GM12878 (cell line): ENCODE results near the gene AIMP2. TPM values are rescaled to one million over a fixed set of nuclear protein-coding genes. Genes with fewer than 3 reads are reported as not detected.

Experiments used
- DPF2 ChIP-seq: fragments of 450-650 bp; IDR thresholded peaks from 2 replicates; pipeline ENCODE4 v1.6.1; 2017; ENCODE audit warnings: mild to moderate bottlenecking
- ETV6 ChIP-seq, 2 experiments: fragments of 450-650 bp in 1 of 2; IDR thresholded peaks in 1 of 2; conservative IDR thresholded peaks in 1 of 2; 2 replicates each; pipeline ENCODE4 v1.6.1; 2014; ENCODE audit warnings: antibody characterized with exemption in 1 of 2, borderline replicate concordance in 1 of 2, low read depth in 1 of 2, mild to moderate bottlenecking in 1 of 2, moderate library complexity in 1 of 2
- FOXM1 ChIP-seq: IDR thresholded peaks from 2 replicates; pipeline ENCODE4 v1.6.1; 2012; ENCODE audit warnings: low read depth, mild to moderate bottlenecking, inconsistent platforms, low read length, moderate library complexity
- SMAD1 ChIP-seq: fragments of 450-650 bp; IDR thresholded peaks from 2 replicates; pipeline ENCODE4 v1.6.1; 2018; ENCODE audit warnings: mild to moderate bottlenecking, low read depth; ENCODE audit not compliant: partially characterized antibody
- TCF7 ChIP-seq: IDR thresholded peaks from 2 replicates; pipeline ENCODE4 v1.6.1; 2014; ENCODE audit warnings: antibody characterized with exemption, borderline replicate concordance
- polyA plus RNA-seq, 11 experiments: library from polyadenylated mRNA; depleted of rRNA in 4 of 11; unstranded in 6 of 11; stranded (reverse) in 5 of 11; fragments of >200 nt; fragmentation: Nextera tagmentation in 4 of 11; fragmentation: Illumina TruSeq in 1 of 11; extraction: Ambion mirVana in 4 of 11; extraction: Trizol in 1 of 11; gene quantifications; 1 replicate in 1 of 11; 2 replicates in 10 of 11; pipeline versions ENCODE4 v1.2.1 to v1.2.3, GENCODE V29; 2011 to 2016; ENCODE audit warnings: inconsistent platforms in 2 of 11, missing spikeins in 2 of 11, low read depth in 1 of 11
- total RNA-seq, 4 experiments: library from RNA; depleted of rRNA in 3 of 4; stranded (reverse); fragments of >200 nt in 3 of 4; fragmentation: Illumina TruSeq in 1 of 4; extraction: Trizol in 1 of 4; gene quantifications; 2 replicates each; pipeline versions ENCODE4 v1.2.1 to v1.2.3, GENCODE V29; 2013 to 2021
- TF ChIP-seq, protein P1 (sequence below): IDR thresholded peaks from 2 replicates; pipeline ENCODE4 v1.6.1; 2011; ENCODE audit warnings: low read depth, mild to moderate bottlenecking, low read length, moderate library complexity, borderline replicate concordance; ENCODE audit errors: extremely low read depth
- TF ChIP-seq, protein P2 (sequence below): fragments of 450-650 bp; formaldehyde crosslinking; IDR thresholded peaks from 2 replicates; pipeline ENCODE4 v1.4.0; 2020; ENCODE audit warnings: mild to moderate bottlenecking, moderate library complexity
- TF ChIP-seq, protein P3 (sequence below): fragments of 450-650 bp; IDR thresholded peaks from 2 replicates; pipeline ENCODE4 v1.6.1; 2017; ENCODE audit warnings: mild to moderate bottlenecking
- TF ChIP-seq, protein P4 (sequence below): IDR thresholded peaks from 2 replicates; pipeline ENCODE4 v1.6.1; 2012; ENCODE audit warnings: low read length, inconsistent platforms
- TF ChIP-seq, protein P5 (sequence below): IDR thresholded peaks from 2 replicates; pipeline ENCODE4 v1.6.1; 2012; ENCODE audit warnings: improper control_type of control experiment, low read depth, low read length; ENCODE audit not compliant: insufficient replicate concordance
- TF ChIP-seq, protein P6 (sequence below): fragments of 450-650 bp; IDR thresholded peaks from 2 replicates; pipeline ENCODE4 v1.6.1; 2017; ENCODE audit warnings: mild to moderate bottlenecking, low read depth, inconsistent platforms; ENCODE audit not compliant: poor library complexity, severe bottlenecking

The AIMP2 gene
- total and polyA plus RNA-seq, 10 of the 15 experiments (the other 5 are each of a cell fraction or from before 2014, with no cell fraction given) = 46.7 to 130 (median 70.5) TPM

DNA sequence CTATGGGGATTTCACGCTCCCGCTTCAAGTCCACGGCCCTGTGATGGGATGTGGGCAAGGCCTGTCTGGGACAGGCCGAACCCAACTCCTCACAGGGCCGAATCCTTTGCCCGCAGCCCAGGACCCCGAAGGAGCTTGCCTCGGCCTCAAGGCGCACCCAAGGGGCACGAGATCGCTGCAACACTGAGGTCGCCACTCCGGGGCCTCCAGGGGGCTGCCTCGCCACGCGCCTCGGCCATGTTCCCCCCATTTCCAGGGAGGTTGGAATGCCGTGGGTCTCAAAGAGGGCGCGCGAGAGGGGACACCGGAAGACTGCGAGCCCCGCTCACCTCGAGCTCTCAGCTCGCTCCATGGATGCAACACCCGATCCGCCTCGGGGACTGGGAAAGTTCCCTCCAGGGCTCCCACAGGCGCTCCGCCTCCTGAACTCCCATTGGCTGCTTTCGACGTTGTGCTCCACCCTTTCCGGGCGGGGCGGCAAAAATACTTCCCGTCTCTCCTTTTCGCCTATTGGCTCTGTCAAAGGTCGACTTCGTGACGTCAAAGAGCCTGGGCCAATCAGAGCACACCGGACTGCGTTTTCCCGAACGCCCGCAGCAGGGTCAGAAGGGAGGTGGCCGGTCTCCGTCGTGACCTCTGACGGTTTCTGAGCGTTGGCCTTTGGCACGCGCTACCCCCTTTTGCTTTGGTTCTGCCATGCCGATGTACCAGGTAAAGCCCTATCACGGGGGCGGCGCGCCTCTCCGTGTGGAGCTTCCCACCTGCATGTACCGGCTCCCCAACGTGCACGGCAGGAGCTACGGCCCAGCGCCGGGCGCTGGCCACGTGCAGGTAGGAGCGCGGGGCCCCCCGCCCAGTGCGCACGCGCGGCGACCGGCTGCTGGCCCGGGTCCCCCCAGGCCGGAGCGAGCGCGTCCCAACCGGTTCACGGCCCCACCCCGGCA is at the start of gene AIMP2, which contains the start of gene PMS2 (continued):
- TF ChIP-seq FOXM1 (no peak), DPF2 (peak; percentile 59), ETV6 (conservative IDR thresholded peaks at IDR 0.05 in 1 of 2, IDR thresholded peaks at IDR 0.05 in 1 of 2; ENCODE audit: borderline replicate concordance in 1 of 2, low read depth in 1 of 2) (no peak), TCF7 (no peak), SMAD1 (no peak)
- TF ChIP-seq, protein P1, sequence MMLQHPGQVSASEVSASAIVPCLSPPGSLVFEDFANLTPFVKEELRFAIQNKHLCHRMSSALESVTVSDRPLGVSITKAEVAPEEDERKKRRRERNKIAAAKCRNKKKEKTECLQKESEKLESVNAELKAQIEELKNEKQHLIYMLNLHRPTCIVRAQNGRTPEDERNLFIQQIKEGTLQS = peak; percentile 38; the same call in 1 of the 2 replicates
- TF ChIP-seq, protein P2, sequence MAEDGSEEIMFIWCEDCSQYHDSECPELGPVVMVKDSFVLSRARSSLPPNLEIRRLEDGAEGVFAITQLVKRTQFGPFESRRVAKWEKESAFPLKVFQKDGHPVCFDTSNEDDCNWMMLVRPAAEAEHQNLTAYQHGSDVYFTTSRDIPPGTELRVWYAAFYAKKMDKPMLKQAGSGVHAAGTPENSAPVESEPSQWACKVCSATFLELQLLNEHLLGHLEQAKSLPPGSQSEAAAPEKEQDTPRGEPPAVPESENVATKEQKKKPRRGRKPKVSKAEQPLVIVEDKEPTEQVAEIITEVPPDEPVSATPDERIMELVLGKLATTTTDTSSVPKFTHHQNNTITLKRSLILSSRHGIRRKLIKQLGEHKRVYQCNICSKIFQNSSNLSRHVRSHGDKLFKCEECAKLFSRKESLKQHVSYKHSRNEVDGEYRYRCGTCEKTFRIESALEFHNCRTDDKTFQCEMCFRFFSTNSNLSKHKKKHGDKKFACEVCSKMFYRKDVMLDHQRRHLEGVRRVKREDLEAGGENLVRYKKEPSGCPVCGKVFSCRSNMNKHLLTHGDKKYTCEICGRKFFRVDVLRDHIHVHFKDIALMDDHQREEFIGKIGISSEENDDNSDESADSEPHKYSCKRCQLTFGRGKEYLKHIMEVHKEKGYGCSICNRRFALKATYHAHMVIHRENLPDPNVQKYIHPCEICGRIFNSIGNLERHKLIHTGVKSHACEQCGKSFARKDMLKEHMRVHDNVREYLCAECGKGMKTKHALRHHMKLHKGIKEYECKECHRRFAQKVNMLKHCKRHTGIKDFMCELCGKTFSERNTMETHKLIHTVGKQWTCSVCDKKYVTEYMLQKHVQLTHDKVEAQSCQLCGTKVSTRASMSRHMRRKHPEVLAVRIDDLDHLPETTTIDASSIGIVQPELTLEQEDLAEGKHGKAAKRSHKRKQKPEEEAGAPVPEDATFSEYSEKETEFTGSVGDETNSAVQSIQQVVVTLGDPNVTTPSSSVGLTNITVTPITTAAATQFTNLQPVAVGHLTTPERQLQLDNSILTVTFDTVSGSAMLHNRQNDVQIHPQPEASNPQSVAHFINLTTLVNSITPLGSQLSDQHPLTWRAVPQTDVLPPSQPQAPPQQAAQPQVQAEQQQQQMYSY (CRISPR knock-in tag) = no peak
- TF ChIP-seq, protein P3, sequence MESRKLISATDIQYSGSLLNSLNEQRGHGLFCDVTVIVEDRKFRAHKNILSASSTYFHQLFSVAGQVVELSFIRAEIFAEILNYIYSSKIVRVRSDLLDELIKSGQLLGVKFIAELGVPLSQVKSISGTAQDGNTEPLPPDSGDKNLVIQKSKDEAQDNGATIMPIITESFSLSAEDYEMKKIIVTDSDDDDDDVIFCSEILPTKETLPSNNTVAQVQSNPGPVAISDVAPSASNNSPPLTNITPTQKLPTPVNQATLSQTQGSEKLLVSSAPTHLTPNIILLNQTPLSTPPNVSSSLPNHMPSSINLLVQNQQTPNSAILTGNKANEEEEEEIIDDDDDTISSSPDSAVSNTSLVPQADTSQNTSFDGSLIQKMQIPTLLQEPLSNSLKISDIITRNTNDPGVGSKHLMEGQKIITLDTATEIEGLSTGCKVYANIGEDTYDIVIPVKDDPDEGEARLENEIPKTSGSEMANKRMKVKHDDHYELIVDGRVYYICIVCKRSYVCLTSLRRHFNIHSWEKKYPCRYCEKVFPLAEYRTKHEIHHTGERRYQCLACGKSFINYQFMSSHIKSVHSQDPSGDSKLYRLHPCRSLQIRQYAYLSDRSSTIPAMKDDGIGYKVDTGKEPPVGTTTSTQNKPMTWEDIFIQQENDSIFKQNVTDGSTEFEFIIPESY = no peak
- TF ChIP-seq, protein P4, sequence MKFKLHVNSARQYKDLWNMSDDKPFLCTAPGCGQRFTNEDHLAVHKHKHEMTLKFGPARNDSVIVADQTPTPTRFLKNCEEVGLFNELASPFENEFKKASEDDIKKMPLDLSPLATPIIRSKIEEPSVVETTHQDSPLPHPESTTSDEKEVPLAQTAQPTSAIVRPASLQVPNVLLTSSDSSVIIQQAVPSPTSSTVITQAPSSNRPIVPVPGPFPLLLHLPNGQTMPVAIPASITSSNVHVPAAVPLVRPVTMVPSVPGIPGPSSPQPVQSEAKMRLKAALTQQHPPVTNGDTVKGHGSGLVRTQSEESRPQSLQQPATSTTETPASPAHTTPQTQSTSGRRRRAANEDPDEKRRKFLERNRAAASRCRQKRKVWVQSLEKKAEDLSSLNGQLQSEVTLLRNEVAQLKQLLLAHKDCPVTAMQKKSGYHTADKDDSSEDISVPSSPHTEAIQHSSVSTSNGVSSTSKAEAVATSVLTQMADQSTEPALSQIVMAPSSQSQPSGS = no peak
- TF ChIP-seq, protein P5, sequence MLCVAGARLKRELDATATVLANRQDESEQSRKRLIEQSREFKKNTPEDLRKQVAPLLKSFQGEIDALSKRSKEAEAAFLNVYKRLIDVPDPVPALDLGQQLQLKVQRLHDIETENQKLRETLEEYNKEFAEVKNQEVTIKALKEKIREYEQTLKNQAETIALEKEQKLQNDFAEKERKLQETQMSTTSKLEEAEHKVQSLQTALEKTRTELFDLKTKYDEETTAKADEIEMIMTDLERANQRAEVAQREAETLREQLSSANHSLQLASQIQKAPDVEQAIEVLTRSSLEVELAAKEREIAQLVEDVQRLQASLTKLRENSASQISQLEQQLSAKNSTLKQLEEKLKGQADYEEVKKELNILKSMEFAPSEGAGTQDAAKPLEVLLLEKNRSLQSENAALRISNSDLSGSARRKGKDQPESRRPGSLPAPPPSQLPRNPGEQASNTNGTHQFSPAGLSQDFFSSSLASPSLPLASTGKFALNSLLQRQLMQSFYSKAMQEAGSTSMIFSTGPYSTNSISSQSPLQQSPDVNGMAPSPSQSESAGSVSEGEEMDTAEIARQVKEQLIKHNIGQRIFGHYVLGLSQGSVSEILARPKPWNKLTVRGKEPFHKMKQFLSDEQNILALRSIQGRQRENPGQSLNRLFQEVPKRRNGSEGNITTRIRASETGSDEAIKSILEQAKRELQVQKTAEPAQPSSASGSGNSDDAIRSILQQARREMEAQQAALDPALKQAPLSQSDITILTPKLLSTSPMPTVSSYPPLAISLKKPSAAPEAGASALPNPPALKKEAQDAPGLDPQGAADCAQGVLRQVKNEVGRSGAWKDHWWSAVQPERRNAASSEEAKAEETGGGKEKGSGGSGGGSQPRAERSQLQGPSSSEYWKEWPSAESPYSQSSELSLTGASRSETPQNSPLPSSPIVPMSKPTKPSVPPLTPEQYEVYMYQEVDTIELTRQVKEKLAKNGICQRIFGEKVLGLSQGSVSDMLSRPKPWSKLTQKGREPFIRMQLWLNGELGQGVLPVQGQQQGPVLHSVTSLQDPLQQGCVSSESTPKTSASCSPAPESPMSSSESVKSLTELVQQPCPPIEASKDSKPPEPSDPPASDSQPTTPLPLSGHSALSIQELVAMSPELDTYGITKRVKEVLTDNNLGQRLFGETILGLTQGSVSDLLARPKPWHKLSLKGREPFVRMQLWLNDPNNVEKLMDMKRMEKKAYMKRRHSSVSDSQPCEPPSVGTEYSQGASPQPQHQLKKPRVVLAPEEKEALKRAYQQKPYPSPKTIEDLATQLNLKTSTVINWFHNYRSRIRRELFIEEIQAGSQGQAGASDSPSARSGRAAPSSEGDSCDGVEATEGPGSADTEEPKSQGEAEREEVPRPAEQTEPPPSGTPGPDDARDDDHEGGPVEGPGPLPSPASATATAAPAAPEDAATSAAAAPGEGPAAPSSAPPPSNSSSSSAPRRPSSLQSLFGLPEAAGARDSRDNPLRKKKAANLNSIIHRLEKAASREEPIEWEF = no peak
- TF ChIP-seq, protein P6, sequence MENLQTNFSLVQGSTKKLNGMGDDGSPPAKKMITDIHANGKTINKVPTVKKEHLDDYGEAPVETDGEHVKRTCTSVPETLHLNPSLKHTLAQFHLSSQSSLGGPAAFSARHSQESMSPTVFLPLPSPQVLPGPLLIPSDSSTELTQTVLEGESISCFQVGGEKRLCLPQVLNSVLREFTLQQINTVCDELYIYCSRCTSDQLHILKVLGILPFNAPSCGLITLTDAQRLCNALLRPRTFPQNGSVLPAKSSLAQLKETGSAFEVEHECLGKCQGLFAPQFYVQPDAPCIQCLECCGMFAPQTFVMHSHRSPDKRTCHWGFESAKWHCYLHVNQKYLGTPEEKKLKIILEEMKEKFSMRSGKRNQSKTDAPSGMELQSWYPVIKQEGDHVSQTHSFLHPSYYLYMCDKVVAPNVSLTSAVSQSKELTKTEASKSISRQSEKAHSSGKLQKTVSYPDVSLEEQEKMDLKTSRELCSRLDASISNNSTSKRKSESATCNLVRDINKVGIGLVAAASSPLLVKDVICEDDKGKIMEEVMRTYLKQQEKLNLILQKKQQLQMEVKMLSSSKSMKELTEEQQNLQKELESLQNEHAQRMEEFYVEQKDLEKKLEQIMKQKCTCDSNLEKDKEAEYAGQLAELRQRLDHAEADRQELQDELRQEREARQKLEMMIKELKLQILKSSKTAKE = no peak
